GM23338 (cell line): ENCODE measurements around the gene SBF2.

Source experiments
- CTCF ChIP-seq, 2 experiments: fragments of 200-600 bp in 1 of 2; sonication (generic) in 1 of 2; conservative IDR thresholded peaks; 2 replicates each; pipeline versions ENCODE4 v1.5.1 to v1.6.1; 2016 to 2017; ENCODE audit warnings: antibody characterized with exemption in 2 of 2, low read depth in 2 of 2, mild to moderate bottlenecking in 2 of 2, moderate library complexity in 1 of 2
- JUNB ChIP-seq: IDR thresholded peaks from one replicate; pipeline ENCODE4 v1.6.1; 2016; ENCODE audit warnings: antibody characterized with exemption; ENCODE audit not compliant: unreplicated experiment
- POLR2AphosphoS5 ChIP-seq: IDR thresholded peaks from 2 replicates; pipeline ENCODE4 v1.6.1; 2016; ENCODE audit warnings: antibody characterized with exemption, low read depth

GRCh38 chr11:9741260-9741659 is 552.8 kb downstream of the SBF2 start:
- no peak for TF ChIP-seq CTCF (conservative IDR thresholded peaks at IDR 0.05; ENCODE audit: low read depth in 2 of 2)
- TF ChIP-seq POLR2AphosphoS5, result no peak
- TF ChIP-seq JUNB, result no peak
